Retinal pigment epithelial cell (primary cell): Measurements from ENCODE around the gene KHDC4.

Experiments
- DNase-seq: peaks from one replicate; pipeline ENCODE4 v3.0.0-alpha.2; 2010; ENCODE audit warnings: low read depth
- H3K4me3 ChIP-seq: 2 replicates; pipeline ENCODE4 v1.5.1; 2011; ENCODE audit warnings: mild to moderate bottlenecking, low read length, control low read depth, moderate library complexity
- TF ChIP-seq, protein P1 (sequence below): conservative IDR thresholded peaks from 2 replicates; pipeline ENCODE4 v1.5.1; 2011; ENCODE audit warnings: low read depth, low read length, control low read depth, inconsistent platforms

KHDC4 gene

DNA sequence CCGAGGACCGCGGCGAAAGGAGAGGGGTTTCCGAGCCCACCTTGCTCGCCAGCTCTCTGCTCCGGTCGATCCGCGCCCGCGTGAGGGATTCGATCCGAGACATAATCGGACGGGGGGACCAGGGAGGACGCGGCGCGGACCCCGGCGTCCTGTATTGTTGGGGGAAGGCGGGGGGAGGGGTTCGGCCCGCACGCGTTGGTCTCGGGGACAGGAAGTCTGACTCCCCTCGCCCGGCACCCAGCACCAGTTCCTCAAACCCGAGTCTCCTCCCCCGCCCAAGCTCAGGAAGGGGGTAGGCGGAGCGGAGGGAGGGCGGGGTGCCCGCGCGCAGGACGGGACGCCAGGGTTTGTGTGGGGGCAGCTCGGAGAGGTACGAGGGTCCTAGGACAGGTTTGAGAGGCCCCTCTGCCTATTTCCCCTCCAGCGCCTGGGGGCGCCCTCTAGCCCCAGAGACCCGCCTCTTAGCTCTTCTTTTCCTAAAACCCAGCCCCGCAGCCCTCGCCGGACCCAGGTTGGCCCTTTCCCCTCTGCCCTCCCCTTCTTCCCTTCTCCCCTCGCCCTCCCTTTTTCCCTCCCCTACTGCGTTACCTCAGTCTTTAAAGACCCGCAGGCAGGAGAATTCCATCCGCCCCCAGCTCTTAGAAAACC lies 44.2 kb upstream of the KHDC4 start, which contains the start of gene ARHGEF2:
ARHGEF2 (minus strand) TSS at position 223 of the 648 bp plus-strand sequence; CDS start at position 103, 120 bp downstream.
- H3K4me3 ChIP-seq, result peak within 1 kb of the TSS; percentile 90
- TF ChIP-seq, protein P1, sequence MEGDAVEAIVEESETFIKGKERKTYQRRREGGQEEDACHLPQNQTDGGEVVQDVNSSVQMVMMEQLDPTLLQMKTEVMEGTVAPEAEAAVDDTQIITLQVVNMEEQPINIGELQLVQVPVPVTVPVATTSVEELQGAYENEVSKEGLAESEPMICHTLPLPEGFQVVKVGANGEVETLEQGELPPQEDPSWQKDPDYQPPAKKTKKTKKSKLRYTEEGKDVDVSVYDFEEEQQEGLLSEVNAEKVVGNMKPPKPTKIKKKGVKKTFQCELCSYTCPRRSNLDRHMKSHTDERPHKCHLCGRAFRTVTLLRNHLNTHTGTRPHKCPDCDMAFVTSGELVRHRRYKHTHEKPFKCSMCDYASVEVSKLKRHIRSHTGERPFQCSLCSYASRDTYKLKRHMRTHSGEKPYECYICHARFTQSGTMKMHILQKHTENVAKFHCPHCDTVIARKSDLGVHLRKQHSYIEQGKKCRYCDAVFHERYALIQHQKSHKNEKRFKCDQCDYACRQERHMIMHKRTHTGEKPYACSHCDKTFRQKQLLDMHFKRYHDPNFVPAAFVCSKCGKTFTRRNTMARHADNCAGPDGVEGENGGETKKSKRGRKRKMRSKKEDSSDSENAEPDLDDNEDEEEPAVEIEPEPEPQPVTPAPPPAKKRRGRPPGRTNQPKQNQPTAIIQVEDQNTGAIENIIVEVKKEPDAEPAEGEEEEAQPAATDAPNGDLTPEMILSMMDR, result peak; percentile 49
- DNase-seq, result no peak

- no peak for DNase-seq
- TF ChIP-seq, protein P1, result no peak
- peak overlapping the region; percentile 90 for H3K4me3 ChIP-seq
These were observed 43.6 kb upstream of the KHDC4 start for GRCh38 chr1:155977690-155978324.

DNA sequence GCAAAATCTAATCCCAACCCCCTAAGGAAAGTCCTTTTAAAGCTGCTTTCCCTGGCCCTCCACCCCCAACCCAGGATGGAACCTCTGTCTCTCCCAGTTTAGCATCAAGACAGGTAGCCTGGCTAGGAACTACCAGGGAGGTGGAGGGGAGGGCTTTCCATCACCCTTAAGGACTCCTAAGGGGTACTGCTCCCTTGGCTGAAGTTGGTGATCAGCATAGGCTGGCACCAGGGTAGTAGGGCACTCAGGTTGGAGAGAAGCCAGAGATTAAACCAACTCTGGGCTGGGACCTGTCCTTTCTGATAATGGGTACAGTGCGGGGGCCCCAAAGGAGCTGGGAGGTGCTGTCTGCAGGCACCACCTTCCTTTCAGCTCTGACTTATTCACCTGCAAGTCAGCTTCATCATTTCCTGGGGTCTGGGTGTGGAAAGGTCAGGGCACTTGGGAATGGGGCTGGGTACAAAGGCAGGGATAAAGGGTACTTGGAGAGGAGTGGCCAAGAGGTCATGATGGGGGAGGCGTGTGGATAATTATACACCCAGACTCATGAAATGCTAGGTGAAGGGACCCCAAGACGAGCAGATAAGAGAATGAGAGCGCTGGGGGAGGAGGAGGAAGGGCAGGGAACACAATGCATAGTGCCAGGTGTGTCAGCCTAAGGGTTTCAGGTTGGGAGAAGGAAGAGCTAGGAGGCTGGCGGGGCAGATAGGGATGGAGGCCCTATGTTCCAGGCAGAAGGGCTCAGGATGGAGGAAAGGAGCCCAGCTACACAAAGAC lies 42.9 kb upstream of the KHDC4 start:
- H3K4me3 ChIP-seq, result peak overlapping the region; percentile 90
- TF ChIP-seq, protein P1, result no peak
- DNase-seq, result no peak

GRCh38 chr1:155976062-155976912 lies 42.1 kb upstream of the KHDC4 start:
- TF ChIP-seq, protein P1, result no peak
- DNase-seq, result no peak

DNA sequence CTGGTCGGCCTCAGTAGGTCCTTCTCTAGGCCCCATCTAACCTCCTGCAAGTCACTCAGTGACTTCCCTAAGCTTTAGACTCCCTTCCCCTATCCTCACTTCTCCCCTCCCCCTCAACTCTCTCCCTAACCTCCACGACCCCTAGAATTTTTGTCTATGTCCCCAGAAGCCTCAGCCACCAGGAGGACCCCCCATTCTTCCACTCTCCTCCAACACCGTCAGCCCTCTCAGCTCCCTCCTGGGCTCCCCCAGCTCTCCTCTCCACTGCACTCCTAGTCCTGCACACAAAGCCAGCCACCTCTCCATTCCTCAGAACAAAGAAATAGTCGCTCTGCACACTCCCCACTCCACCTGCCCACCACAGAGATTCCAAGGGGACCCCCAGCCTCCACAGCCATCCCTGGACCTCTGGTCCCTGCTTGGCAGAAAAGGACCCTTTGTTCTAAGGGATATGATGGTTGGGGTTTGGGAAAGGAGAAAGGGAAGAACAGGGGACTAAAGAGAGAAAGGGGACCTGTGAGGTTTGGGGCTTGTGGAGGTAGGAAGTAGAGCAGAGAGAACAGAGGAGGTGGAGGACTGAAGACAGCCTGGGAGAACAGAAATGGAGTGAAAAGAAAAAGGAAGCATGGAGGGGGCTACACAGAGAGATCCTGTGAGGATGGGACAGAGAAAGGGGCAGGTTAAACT lies 41.3 kb upstream of the KHDC4 start:
- H3K4me3 ChIP-seq, result peak overlapping the region; percentile 90
- TF ChIP-seq, protein P1, result no peak
- DNase-seq, result no peak

More at GRCh38 chr1:155976062-155976912, 42.1 kb upstream of the KHDC4 start:
- peak overlapping the region; percentile 90 for H3K4me3 ChIP-seq
